A204.1 (cell line): ENCODE measurements around the gene CCR2.
"Not testable (repeated sequence)": the region's sequence is repeated elsewhere in the genome, so short reads cannot be mapped to it uniquely, and the experiment has no call there.

ENCODE experiments used
- FAIRE-seq: peaks from 2 replicates; lab custom pipeline; 2012; peaks lifted over from hg19 to GRCh38; lab: Jason Lieb, UNC

CCR2 gene

DNA sequence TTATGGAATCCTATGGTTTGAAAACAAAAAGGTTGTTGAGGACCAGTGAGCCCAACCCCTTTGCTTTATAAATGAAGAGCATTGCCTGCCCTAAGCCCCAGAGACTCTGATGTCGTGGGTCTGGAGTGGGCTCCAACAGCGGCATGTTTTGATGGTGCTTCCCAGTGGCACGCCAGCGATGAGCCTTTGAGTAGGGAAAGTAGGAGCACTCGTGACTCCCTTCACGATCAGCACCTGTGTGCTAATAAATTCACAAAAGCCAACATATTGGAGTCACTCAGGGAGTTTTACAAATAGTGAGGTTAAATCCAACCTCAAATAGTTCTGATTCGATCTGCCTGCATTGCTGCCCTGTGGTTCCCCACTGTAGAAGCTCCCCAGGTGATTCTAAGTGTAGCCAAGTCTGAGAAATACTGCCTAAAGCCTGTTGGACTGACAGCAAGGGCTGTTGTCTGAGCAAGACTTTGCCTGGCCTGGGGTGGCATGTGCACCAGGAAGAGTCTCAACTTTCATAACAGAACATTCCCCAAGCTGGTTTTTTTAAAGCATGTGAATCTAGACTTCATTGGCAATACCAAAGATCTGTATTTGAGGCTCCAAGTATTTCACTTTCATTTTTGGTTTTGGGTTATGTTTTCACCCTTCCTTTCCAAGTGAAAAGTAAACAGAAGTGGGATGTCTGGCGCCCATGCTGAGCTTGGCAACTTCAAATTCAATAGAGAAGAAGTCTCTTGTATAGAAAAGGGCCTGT is 26.7 kb downstream of the CCR2 start:
- FAIRE-seq: no peak

DNA sequence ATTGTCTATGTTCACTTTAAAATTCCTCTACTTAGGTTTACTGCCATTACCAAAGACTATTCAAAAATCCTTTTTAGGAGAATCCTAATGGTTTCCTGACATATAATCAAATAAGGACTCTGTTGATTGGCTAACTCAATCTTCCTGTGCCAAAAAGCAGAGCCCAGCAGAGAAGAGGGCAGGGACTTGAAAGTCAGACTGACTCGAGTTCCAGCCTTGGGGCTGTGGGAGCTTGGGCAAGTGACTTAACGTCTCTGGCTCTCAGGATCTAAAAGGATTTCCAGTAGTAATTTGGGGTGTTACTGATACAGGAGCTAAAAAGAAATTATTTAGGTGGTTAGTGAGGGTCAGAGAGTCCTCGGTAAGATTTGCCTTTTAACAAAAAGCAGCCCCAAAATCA is 27.7 kb downstream of the CCR2 start:
- no peak for FAIRE-seq

DNA sequence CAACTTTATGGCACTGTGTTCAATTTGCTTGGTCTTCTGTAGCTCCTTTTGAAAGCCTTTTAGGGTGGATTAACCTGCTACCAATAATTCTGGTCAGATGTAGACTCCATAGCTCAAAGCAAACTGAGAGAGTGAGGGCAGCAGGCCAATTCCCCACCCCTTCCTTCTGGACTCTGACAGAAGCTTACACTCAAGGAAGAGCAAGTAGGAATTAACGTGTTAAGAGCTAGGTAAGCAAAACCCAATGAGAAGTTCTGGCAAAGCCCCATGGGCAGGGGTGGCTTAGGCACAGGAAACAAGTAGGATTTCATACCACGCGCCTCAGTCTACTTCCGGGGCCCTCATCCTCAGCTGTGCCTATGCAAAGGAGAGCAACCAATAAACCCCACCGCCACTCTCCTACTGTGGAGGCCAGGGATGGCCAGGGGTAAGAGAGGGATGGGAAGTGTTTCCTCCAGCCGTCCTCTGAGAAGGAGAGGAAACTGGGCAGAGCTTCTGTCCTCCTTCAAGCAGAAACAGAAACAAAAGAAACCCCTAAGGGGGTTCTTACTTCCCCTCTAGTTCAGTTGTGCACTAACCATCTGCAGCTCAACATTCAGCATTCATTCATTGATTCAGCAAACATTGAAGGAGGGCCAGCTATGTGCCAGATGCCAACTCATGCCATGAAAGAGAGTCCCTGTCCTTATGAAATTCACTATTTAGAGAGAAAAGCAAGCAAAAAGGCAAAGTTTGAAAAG is 29.5 kb downstream of the CCR2 start:
- FAIRE-seq: no peak

DNA sequence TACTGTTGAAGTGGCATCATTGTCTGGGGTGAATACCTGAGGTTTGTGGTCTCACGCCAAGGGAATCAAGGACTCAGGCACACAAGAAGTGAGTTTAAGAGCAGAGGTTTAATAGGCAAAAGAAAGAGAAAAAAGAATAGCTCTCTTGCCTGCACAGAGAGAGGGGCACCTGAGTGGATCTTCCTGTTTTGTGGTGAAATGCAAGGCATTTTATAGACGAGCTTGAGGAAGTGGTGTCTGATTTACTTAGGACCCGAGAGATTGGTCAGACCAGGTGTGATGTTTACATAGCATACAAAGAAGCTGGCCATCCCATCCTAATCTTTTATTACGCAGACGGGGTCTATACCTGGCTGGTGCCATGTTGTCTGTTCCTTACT is 30.0 kb downstream of the CCR2 start:
- no peak for FAIRE-seq

DNA sequence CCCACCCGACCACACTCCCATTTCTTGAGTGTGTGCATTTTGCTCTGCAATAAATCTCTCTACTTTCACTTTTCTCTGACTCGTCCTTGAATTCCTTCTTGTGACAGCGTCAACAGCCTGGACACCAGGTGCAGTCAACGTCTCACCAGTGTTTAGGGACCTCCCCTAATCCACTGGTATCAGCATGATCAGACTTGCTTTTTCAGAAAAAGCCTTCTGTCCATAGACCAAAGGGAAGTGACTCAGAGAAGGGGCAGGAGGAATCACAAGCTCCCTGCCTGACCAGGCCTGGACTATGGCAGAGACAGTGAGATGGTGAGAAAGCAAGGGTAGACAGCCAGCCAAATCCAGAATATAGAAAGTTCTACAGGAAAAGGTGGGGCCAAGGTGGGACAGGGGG is 32.3 kb downstream of the CCR2 start:
- FAIRE-seq: no peak

DNA sequence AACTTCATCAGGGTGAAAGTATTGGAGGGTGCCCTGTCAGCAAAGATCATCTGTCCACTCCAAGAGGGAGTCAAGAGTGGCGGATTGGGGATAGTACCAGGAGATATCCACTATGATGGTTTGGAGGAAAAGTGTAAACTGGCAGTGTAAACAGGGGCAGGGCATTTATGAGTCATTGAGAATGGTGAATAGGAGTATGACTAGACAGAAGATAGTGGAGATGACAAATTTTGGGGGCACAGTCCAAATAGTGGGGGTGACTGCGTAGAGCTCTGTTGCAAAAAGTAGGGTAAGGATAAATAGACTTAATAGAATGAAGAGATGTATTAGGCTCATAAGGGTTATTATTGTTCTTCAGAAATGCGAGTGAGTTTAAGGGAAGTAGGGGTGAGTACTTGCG is 34.9 kb downstream of the CCR2 start:
- not testable (repeated sequence) for FAIRE-seq

DNA sequence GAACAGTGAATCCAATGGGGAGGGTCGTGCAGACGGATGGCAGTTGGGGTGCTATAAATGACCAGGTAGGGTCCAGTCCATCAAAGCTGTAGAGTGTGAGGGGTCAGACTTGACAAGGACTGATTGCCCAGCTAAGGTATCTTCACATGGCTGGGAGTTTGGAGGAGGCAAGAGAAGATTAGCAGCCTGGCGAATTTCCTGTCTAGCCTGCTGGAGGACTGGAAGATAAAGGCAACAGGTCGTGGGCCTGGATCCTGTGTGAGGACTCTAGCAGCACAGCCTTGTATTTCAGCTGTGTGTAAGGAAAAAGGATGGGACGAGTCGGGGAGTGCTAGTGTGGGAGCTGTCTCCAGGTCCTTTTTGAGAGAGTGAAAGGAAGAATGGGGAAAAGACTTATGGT is 35.4 kb downstream of the CCR2 start:
- FAIRE-seq: no peak

DNA sequence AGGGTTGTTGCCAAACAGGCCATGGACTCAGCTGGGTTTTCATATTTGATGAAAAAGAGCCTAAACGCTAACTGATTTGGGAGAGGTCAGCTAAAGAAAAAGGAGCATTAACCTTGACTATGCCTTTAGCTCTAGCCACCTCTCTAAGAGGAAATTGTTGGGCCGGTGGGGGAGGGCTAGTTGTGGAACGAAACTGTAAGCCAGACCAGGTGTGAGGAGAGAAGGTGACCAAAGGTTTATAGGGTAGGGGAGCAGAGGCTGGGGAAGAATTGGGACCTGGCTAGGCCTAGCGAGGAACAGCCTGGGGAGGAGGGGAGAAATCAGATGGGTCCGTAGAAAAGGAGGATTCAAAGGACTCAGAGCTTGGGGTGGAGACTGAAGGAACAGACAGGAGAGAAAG is 37.6 kb downstream of the CCR2 start:
- not testable (repeated sequence) for FAIRE-seq

DNA sequence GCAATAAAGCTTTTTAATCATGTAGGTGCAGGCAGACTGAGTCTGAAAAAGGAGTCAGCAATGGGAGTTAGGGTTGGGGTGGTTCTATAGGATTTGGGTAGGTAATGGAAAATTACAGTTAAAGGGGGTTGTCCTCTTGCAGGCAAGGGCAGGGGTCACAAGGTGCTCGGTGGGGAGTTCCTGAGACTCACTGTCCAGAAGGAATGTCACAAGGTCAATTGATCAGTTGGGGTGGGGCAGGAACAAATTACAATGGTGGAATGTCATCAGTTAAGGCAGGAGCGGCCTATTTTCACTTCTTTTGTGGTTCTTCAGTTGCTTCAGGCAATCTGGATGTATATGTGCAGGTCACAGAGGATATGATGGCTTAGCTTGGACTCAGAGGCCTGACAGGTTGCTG is 39.1 kb downstream of the CCR2 start:
- no peak for FAIRE-seq

DNA sequence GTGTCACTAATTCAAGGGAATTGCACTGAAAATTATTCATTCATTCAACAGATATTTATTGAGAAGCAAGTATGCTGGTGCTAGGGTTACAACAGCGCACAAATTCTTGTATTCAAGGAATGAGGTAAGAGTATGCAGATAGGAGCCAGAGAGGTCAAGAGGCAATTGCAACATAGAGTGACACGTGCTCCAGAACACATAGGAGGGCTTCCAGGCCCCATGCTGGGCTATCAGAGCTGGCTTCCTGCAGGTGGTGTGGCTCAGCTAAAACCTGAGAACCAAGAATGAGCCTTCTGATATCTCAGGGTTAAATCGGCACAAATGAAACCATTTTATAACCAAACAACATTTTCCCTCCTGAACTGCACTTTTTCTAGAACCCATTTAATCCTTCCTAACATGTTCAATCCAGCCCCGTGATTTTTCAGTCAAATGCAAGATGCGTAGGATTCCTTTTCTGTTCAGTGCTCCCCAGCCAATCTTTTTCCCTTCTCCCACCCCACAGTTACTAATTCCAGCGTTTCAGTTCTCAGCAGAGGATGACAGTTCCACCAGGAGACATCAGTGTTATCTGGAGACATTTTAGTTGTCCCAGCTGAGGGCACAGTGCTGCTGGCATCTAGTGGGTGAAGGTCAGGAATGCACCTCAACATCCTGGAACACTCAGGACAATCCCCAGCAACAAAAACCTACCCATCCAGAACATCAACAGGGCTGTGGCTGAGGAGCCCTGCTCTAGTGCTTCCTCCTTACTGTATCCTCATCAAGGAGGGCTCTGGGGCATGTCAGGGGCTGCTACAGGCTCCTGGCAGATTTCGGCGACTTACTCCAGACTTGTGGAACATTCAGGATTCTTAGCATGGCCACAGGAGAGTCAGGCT is 39.9 kb downstream of the CCR2 start:
- no peak for FAIRE-seq

DNA sequence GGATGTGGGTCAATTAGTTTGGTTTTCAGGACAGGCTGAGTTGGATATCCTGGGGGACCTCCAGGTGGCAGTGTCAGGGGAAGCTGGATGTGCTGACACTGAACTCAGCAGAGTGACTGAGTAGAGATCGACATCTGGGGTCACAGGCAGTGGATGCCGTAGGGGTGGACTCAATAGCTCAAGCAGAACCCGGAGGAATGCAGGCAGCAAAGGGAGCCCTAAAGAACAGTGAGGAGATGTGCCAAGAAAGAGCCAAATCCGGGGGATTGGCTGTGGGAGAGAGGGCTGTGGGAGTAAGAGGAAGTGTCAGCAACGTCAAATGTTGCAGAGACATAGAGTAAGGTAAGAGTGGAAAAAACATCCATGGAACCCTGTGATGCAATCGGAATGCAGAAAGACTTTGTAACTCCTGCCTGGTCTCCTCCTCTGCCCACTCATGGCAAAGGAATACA is 41.3 kb downstream of the CCR2 start:
- no peak for FAIRE-seq

DNA sequence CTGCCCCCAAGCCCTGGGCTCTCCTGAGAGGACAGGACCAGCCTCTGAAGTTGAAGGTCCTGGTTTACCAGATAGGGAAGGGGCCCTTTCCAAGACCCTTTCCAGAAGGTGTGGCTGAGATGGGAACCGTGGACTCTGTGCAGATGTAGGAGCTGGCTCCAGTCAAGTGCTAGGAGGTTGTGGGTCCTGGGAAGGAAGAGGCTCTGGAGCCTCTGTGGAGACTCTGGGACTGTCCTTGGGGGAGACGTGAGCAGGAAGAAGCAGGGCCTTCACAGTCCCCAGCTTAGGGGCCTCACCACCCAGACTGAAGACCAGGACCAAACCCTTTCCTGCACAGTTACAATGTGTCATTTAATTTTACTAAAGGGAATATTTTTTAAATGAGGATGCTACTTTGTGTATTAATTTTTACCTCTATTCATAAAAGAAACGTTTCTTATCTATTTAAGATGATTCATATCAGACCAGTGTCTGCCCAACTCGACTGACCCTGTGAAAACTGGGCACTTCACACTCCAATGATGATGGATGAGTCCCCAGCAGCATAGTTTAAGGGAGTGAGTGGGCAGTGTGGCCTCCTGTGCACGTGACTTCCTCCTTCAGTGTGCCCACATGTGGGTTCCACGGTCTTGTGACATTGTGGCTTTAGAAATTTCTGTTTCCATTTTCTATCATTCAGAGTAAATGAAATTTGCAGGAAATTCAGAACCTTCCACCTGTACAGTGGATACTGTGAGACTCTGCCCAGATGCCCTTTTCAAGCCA is 42.0 kb downstream of the CCR2 start:
- no peak for FAIRE-seq

DNA sequence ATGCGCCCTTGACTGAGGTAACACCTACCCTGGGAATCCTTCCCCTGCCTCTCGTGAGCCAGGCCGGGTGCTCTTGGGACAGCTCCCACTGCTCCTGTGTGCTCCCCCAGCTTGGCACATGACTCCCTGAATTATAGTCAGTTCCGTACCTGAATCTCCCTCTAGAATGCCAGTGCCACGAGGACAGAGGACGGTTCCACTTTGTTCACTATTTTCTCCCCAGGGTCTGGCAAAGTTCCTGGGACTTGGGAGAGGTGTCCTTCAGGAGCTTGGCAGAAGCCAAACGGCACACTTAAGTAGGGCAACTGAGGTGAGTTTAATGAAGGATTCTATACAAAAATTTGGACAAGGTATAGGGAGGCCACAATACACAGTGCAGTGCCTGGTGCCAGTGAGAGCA is 43.2 kb downstream of the CCR2 start:
- FAIRE-seq: no peak

DNA sequence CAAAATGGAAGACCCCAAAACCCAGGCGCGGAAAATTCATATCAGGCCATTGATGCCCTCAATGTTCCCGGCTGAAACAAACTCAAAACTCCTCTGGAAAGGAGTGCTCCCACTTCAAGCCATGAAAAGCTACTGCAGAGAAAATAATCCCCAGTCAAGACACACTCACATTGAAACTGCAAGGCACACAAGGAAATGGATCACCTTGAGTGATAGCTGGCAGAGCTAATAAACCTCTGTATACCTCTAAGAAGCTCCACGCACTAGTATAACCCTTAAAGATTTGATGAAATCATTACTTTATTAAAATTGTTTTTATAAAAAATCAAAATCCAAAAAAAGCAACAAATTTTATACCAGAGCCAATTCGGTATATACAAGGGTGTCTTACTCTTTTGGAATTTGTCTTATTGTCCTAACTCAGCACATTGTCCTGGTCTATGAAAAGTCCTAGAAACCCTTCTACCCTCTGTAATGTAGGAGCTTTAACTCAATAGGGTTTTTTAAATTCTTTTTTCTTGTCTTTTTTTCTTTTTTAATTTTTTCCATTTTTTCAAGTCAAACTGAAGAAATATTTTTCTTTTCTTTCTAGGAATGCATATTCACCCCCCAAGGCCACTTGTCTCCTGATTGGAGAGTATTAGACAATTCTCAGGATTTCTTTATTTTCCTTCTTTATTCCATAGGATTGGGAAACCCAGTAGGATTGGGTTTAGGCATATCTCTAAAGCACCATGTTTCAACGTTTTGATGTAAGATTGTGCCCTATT is 44.5 kb downstream of the CCR2 start:
- FAIRE-seq: no peak

DNA sequence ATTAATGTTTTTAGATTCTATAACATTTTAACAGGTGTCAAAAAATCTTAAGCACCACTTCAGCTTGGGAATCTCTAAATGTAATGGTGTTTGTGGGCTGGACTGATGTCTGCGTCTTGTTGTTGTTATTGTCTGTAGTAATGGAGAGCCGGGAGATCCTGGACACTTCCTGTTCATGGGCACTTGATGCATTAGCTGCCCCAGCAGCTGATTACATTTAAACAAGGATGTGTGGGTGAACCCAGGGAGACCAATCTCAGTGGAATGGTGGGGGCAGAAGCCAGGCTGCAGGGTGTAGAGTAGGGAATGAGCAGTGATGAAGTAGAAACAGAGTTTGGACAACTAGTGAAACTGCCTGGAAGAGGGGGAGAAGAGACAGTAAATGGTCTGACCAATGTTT is 45.2 kb downstream of the CCR2 start:
- no peak for FAIRE-seq

DNA sequence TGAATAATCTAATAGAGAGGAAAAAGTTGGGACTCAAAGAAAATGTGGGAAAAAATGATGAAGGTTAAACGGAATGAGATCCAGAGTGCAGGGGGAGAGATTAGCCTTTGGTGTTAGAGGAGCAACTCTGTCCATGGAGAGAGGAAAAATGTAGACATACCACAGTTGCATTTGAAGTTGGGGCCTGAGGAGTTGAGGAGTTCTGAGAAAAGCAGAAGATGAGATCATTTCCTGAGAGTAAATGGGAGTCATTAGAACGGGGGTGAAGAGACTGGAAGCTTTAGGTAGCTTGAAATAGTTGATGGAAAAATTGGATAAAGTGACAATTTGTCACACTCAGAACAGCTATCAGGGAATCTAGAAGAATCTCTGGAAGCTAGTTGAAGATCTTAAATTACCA is 45.6 kb downstream of the CCR2 start:
- no peak for FAIRE-seq

DNA sequence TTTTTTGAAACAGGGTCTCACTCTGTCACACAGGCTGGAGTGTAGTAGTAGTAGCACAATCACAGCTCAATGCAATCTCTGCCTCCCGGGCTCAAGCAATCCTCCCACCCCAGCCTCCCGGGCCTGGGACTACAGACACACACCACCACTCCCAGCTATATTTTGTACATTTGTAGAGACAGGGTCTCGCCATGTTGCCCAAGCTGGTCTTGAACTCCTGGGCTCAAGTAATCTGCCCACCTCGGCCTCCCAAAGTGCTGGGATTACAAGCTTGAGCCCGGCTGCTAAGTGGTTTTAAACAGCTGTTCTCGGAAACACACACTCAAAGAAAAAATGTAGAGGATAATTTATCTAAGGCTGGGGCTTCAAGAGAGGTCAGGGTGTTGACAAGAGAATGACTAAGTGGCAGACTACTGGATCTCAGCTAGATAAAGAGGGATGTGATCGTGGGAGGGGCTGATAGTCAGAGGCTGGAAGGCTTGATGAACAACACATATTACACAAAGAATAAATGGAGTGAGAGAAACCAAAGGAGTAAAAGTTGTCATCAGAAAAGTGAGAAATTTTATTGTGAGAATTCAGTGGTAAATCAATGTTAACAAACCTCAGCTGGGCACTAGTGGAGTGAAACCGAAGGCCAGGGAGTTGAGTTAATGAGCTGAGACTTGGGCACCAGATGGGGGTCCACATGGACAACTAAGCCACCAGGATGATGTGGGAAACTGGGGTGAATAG is 46.3 kb downstream of the CCR2 start:
- no peak for FAIRE-seq

DNA sequence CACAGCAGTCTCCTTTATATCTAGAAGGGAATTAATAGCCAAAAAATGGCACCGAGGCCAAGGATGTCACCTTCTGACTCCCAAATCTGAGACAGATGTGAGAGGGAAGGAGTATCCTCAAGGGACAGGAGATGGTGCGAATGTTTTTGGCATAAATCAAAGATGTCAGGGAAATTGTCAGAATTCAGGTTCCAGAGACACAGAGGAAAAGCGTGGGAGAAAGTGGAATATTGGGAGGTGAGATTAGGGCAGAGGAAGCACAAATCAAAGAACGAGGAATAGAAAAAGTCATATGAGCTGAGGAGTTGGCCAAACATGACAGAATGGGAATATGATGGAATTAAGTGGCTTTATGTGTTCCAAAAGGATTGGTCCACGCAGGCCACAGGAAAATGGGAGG is 46.9 kb downstream of the CCR2 start:
- no peak for FAIRE-seq

DNA sequence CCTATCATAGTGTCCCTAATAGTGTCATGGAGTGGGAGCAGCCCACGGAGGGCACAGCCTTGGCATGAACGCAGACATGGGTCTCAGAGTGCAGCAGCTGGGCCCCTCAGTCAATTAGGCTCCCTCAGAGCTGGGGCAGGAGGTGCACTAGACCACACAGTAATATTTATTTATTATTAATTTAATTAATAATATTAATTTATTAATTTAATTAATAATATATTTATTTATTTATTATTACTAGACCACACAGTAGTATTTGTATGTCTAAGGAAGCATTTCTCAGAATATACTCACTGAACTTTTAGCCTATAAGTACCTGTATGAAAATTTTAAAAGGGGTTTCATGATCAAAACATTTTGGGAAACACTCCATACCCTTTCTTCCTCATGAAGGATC is 47.7 kb downstream of the CCR2 start:
- no peak for FAIRE-seq

DNA sequence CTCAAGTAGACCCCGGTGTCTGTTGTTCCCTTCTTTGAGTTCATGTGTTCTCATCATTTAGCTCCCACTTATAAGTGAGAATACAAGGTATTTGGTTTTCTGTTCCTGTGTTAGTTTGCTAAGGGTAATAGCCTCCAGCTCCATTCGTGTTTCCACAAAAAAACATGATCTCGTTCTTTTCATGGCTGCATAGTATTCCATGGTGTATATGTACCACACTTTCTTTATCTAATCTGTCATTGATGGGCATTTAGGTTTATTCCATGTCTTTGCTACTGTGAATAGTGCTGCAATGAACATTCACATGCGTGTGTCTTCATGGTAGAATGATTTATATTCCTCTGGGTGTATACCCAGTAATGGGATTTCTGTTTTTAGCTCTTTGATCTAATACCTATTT is 49.0 kb downstream of the CCR2 start:
- FAIRE-seq: not testable (repeated sequence)
